RWPE1 (cell line): Measurements from ENCODE around the gene ARHGAP29.
"Not testable (repeated sequence)": the region's sequence is repeated elsewhere in the genome, so short reads cannot be mapped to it uniquely, and the experiment has no call there.

ENCODE experiments used
- CTCF ChIA-PET: fragments of 350-600 bp; sonication (Branson Sonifier 250); formaldehyde crosslinking; extraction: SDS; loops from one replicate; lab custom pipeline; 2021; lab: Yijun Ruan, JAX
- POLR2A ChIA-PET: fragments of 400-600 bp; formaldehyde crosslinking; extraction: SDS; loops from one replicate; lab custom pipeline; 2020; ENCODE audit warnings: antibody characterized with exemption; ENCODE audit not compliant: low non-redundant PET; lab: Yijun Ruan, JAX
- DNase-seq: peaks from one replicate; pipeline ENCODE4 v3.0.0; 2012; ENCODE audit warnings: low spot score
- H3K27ac ChIP-seq: fragments of 450-650 bp; 2 replicates; pipeline ENCODE4 v1.5.1; 2017
- TF ChIP-seq, protein P1 (sequence below): fragments of 450-650 bp; conservative IDR thresholded peaks from 2 replicates; pipeline ENCODE4 v1.5.1; 2017; ENCODE audit warnings: low read depth, mild to moderate bottlenecking

The ARHGAP29 gene

GRCh38 chr1:94182191-94182590, 55.2 kb downstream of the ARHGAP29 start:
- ChIA-PET CTCF (no interaction called here), POLR2A (no interaction called here)
- no peak for DNase-seq
- TF ChIP-seq, protein P1, sequence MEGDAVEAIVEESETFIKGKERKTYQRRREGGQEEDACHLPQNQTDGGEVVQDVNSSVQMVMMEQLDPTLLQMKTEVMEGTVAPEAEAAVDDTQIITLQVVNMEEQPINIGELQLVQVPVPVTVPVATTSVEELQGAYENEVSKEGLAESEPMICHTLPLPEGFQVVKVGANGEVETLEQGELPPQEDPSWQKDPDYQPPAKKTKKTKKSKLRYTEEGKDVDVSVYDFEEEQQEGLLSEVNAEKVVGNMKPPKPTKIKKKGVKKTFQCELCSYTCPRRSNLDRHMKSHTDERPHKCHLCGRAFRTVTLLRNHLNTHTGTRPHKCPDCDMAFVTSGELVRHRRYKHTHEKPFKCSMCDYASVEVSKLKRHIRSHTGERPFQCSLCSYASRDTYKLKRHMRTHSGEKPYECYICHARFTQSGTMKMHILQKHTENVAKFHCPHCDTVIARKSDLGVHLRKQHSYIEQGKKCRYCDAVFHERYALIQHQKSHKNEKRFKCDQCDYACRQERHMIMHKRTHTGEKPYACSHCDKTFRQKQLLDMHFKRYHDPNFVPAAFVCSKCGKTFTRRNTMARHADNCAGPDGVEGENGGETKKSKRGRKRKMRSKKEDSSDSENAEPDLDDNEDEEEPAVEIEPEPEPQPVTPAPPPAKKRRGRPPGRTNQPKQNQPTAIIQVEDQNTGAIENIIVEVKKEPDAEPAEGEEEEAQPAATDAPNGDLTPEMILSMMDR, result no peak
- no peak overlapping the region for H3K27ac ChIP-seq

- no peak for DNase-seq
- TF ChIP-seq, protein P1, result no peak
- H3K27ac ChIP-seq, result no peak overlapping the region
- ChIA-PET POLR2A (no interaction called here), CTCF (no interaction called here)
Observed at GRCh38 chr1:94180650-94181049, 56.7 kb downstream of the ARHGAP29 start.

GRCh38 chr1:94178901-94179300, 58.5 kb downstream of the ARHGAP29 start:
- POLR2A ChIA-PET, result no interaction called here
- CTCF ChIA-PET, result no interaction called here
- H3K27ac ChIP-seq, result no peak overlapping the region
- TF ChIP-seq, protein P1, result no peak
- no peak for DNase-seq

DNA sequence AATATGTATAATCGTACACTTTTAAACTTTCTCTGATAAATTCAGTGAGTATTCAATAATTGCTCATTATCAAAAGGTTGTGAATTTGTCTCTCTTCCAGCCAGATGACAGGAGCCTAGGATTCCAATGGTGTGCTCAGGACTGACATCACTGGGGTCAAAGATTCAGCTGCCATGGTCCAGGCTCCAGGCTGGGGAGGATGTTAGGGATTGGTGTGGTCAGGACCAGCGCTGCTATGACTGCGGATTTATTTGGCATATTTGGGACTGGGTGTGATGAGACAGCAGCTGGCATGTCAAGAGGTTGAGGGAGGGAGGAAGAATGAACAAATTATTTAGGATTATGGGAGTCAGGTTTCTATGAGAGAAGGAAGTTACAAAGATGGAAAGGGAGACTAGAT, 68.3 kb downstream of the ARHGAP29 start:
- DNase-seq, result no peak
- TF ChIP-seq, protein P1, result no peak
- ChIA-PET POLR2A (no interaction called here), CTCF (interaction anchor here (0.6 to 1.2 kb wide), 3 partner anchors 107 to 140 kb away, joined by 3 to 5 read pairs (median 3); no protein-coding TSS in a partner anchor)
- H3K27ac ChIP-seq, result no peak overlapping the region

DNA sequence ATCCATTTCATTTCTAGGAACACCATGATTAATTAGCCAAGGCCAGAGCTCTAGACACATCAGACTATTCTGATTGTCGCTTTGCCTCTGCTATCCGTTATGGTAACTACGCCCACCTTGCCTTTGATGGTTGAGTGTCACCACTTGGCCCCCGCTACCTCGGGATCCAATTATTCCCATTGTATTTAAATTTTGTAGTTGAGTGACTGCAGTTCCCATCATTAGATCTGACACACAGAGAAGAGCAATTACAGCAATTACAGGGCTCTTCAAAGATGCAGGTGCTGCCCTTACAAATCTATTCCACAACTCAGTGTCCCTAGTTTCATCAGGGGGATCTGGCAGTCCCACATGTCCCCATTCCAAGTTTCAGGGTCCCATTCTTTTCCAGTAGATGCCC, 71.5 kb downstream of the ARHGAP29 start:
- CTCF ChIA-PET, result no interaction called here
- POLR2A ChIA-PET, result no interaction called here

DNA sequence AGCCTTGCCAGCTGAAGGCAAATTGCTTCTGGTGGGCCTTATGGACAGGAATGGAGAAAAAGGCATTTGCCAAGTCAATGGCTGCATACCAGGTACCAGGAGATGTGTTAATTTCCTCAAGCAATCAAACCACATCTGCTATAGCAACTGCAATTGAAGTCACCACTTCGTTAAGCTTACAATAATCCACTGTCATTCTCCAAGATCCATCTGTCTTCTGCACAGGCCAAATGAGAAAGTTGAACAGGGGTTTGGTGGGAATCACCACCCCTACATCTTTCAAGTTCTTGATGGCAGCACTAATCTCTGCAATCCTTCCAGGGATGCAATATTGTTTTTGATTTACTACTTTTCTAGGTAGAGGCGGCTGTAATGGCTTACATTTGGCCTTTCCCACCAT, 72.5 kb downstream of the ARHGAP29 start:
- DNase-seq, H3K27ac ChIP-seq, POLR2A ChIA-PET: not testable (repeated sequence)
- CTCF ChIA-PET, result interaction anchor here (0.6 kb wide), 1 partner anchor 58 kb away, joined by 3 read pairs; no protein-coding TSS in a partner anchor

More for the DNA sequence above, 71.5 kb downstream of the ARHGAP29 start:
- TF ChIP-seq, protein P1, result no peak
- DNase-seq, result no peak
- no peak overlapping the region for H3K27ac ChIP-seq

DNA sequence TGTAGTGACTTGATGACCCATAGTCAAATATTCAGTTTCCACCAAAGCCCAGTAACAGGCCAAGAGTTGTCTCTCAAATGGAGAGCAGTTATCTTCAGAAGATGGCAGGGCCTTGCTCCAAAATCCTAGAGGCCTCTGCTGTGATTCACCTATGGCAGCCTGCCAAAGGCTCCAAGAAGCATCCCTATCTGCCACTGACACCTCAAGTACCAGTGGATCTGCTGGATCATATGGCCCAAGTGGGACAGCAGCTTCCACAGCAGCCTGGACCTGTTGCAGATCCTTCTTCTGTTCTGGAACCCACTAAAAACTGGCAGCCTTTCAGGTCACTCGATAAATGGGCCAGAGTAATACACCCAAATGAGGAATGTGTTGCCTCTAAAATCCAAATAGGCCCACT, 73.3 kb downstream of the ARHGAP29 start:
- CTCF ChIA-PET, DNase-seq, POLR2A ChIA-PET, H3K27ac ChIP-seq: not testable (repeated sequence)

- POLR2A ChIA-PET, CTCF ChIA-PET, H3K27ac ChIP-seq, DNase-seq: not testable (repeated sequence)
Observed at GRCh38 chr1:94163249-94163648, 74.1 kb downstream of the ARHGAP29 start.
